CD4-positive, alpha-beta T cell treated with Interleukin-6 for 4 hours (primary cell): ENCODE results near the gene NPR1.

ENCODE experiments used
- DNase-seq: peaks from one replicate; pipeline ENCODE4 v3.0.0-alpha.2; 2020; ENCODE audit warnings: mixed read lengths

The NPR1 gene

GRCh38 chr1:153728305-153729066 is 50.0 kb downstream of the NPR1 start:
- DNase-seq: peak; percentile 41

- DNase-seq: no peak
These were observed 52.0 kb downstream of the NPR1 start for GRCh38 chr1:153730468-153730988.

- DNase-seq: no peak
These were observed 55.5 kb downstream of the NPR1 start for GRCh38 chr1:153733970-153734369.

- DNase-seq: no peak
These were observed 56.1 kb downstream of the NPR1 start for GRCh38 chr1:153734396-153735089.

GRCh38 chr1:153735090-153735420 is 56.6 kb downstream of the NPR1 start:
- DNase-seq: no peak

- no peak for DNase-seq
These were observed 63.5 kb downstream of the NPR1 start for GRCh38 chr1:153741986-153742385.

GRCh38 chr1:153742411-153743142 is 64.1 kb downstream of the NPR1 start:
- DNase-seq: no peak
